Stimulated activated memory B cell treated with anti-CD40 and anti-IgM and Interleukin-4, amounts not matched to agents 10 μg/mL and 1 μg/mL and 100 μg/mL, for 72 hours (primary cell): Measurements from ENCODE around the gene LMO1.

ENCODE experiments used
- ATAC-seq: fragments of 150-1000 bp; cut with Tn5 transposase; 2 replicates; pipeline ENCODE4 v1.10.0; 2021
- H3K27ac Mint-ChIP-seq: one replicate; pipeline ENCODE4 v1.8.0; 2022; ENCODE audit warnings: mild to moderate bottlenecking, mixed read lengths
- H3K27me3 Mint-ChIP-seq: one replicate; pipeline ENCODE4 v1.8.0; 2022; ENCODE audit warnings: mixed read lengths
- H3K36me3 Mint-ChIP-seq: one replicate; pipeline ENCODE4 v1.8.0; 2022; ENCODE audit warnings: mixed read lengths
- H3K4me1 Mint-ChIP-seq: one replicate; pipeline ENCODE4 v1.8.0; 2022; ENCODE audit warnings: mixed read lengths
- H3K4me3 Mint-ChIP-seq: one replicate; pipeline ENCODE4 v1.8.0; 2022; ENCODE audit warnings: mild to moderate bottlenecking, moderate library complexity, mixed read lengths
- H3K9me3 Mint-ChIP-seq: one replicate; pipeline ENCODE4 v1.8.0; 2022; ENCODE audit warnings: mixed read lengths

The LMO1 gene

GRCh38 chr11:8232849-8233606, 30.6 kb downstream of the LMO1 start:
- H3K36me3 Mint-ChIP-seq: no peaks in the 10 kb centered on the region
- no peak for ATAC-seq
- H3K27me3 Mint-ChIP-seq: peaks cover 8% of the 10 kb centered on the region
- H3K9me3 Mint-ChIP-seq: no peaks in the 10 kb centered on the region
- H3K4me1 Mint-ChIP-seq: peaks cover 13% of the 10 kb centered on the region
- no peak overlapping the region for H3K4me3 Mint-ChIP-seq
- no peak overlapping the region for H3K27ac Mint-ChIP-seq

- no peaks in the 10 kb centered on the region for H3K36me3 Mint-ChIP-seq
- H3K27ac Mint-ChIP-seq: no peak overlapping the region
- no peak overlapping the region for H3K4me3 Mint-ChIP-seq
- H3K27me3 Mint-ChIP-seq: peaks cover 8% of the 10 kb centered on the region
- H3K9me3 Mint-ChIP-seq: no peaks in the 10 kb centered on the region
- peaks cover 13% of the 10 kb centered on the region for H3K4me1 Mint-ChIP-seq
- ATAC-seq: no peak
These were observed 31.3 kb downstream of the LMO1 start for GRCh38 chr11:8232414-8232813.

- H3K4me1 Mint-ChIP-seq: peaks cover 13% of the 10 kb centered on the region
- ATAC-seq: no peak
- no peak overlapping the region for H3K4me3 Mint-ChIP-seq
- H3K9me3 Mint-ChIP-seq: no peaks in the 10 kb centered on the region
- no peak overlapping the region for H3K27ac Mint-ChIP-seq
- H3K36me3 Mint-ChIP-seq: no peaks in the 10 kb centered on the region
- peaks cover 8% of the 10 kb centered on the region for H3K27me3 Mint-ChIP-seq
These were observed 31.7 kb downstream of the LMO1 start for GRCh38 chr11:8231979-8232378.

- no peaks in the 10 kb centered on the region for H3K36me3 Mint-ChIP-seq
- H3K27ac Mint-ChIP-seq: no peak overlapping the region
These were observed 32.5 kb downstream of the LMO1 start for GRCh38 chr11:8230921-8231847.

GRCh38 chr11:8230178-8230859, 33.4 kb downstream of the LMO1 start:
- peaks cover 8% of the 10 kb centered on the region for H3K27me3 Mint-ChIP-seq
- H3K27ac Mint-ChIP-seq: no peak overlapping the region
- no peak for ATAC-seq
- no peaks in the 10 kb centered on the region for H3K36me3 Mint-ChIP-seq
- H3K4me3 Mint-ChIP-seq: no peak overlapping the region
- H3K9me3 Mint-ChIP-seq: no peaks in the 10 kb centered on the region
- H3K4me1 Mint-ChIP-seq: peaks cover 16% of the 10 kb centered on the region

More at GRCh38 chr11:8230921-8231847, 32.5 kb downstream of the LMO1 start:
- peaks cover 13% of the 10 kb centered on the region for H3K4me1 Mint-ChIP-seq
- ATAC-seq: no peak
- H3K4me3 Mint-ChIP-seq: no peak overlapping the region
- H3K9me3 Mint-ChIP-seq: no peaks in the 10 kb centered on the region
- H3K27me3 Mint-ChIP-seq: peaks cover 8% of the 10 kb centered on the region

GRCh38 chr11:8229299-8230177, 34.1 kb downstream of the LMO1 start:
- Mint-ChIP-seq H3K4me3 (no peak overlapping the region), H3K9me3 (no peaks in the 10 kb centered on the region), H3K36me3 (no peaks in the 10 kb centered on the region), H3K27ac (no peak overlapping the region), H3K4me1 (peaks cover 9% of the 10 kb centered on the region), H3K27me3 (peaks cover 8% of the 10 kb centered on the region)
- ATAC-seq: no peak

- no peaks in the 10 kb centered on the region for H3K36me3 Mint-ChIP-seq
- H3K9me3 Mint-ChIP-seq: no peaks in the 10 kb centered on the region
- H3K4me3 Mint-ChIP-seq: no peak overlapping the region
- no peak overlapping the region for H3K27ac Mint-ChIP-seq
- no peak for ATAC-seq
- H3K4me1 Mint-ChIP-seq: peaks cover 6% of the 10 kb centered on the region
- peaks cover 8% of the 10 kb centered on the region for H3K27me3 Mint-ChIP-seq
These were observed 35.4 kb downstream of the LMO1 start for GRCh38 chr11:8228231-8228630.

GRCh38 chr11:8227156-8228152, 36.2 kb downstream of the LMO1 start:
- no peak overlapping the region for H3K4me3 Mint-ChIP-seq
- no peak for ATAC-seq

GRCh38 chr11:8225589-8226036, 38.1 kb downstream of the LMO1 start:
- H3K27me3 Mint-ChIP-seq: peaks cover 3% of the 10 kb centered on the region
- no peaks in the 10 kb centered on the region for H3K36me3 Mint-ChIP-seq
- ATAC-seq: peak; percentile 51
- H3K4me3 Mint-ChIP-seq: no peak overlapping the region
- H3K9me3 Mint-ChIP-seq: no peaks in the 10 kb centered on the region
- peaks cover 6% of the 10 kb centered on the region for H3K4me1 Mint-ChIP-seq
- H3K27ac Mint-ChIP-seq: no peak overlapping the region

More at GRCh38 chr11:8227156-8228152, 36.2 kb downstream of the LMO1 start:
- H3K27ac Mint-ChIP-seq: no peak overlapping the region
- peaks cover 6% of the 10 kb centered on the region for H3K4me1 Mint-ChIP-seq
- H3K36me3 Mint-ChIP-seq: no peaks in the 10 kb centered on the region
- H3K27me3 Mint-ChIP-seq: peaks cover 8% of the 10 kb centered on the region
- H3K9me3 Mint-ChIP-seq: no peaks in the 10 kb centered on the region

GRCh38 chr11:8224711-8225110, 39.0 kb downstream of the LMO1 start:
- H3K36me3 Mint-ChIP-seq: no peaks in the 10 kb centered on the region
- H3K4me1 Mint-ChIP-seq: peaks cover 6% of the 10 kb centered on the region
- no peak for ATAC-seq

GRCh38 chr11:8224161-8224591, 39.5 kb downstream of the LMO1 start:
- Mint-ChIP-seq H3K36me3 (no peaks in the 10 kb centered on the region), H3K27ac (no peak overlapping the region), H3K4me1 (peaks cover 6% of the 10 kb centered on the region), H3K27me3 (no peaks in the 10 kb centered on the region), H3K9me3 (no peaks in the 10 kb centered on the region), H3K4me3 (no peak overlapping the region)
- no peak for ATAC-seq

More at GRCh38 chr11:8224711-8225110, 39.0 kb downstream of the LMO1 start:
- no peaks in the 10 kb centered on the region for H3K9me3 Mint-ChIP-seq
- H3K4me3 Mint-ChIP-seq: no peak overlapping the region
- no peaks in the 10 kb centered on the region for H3K27me3 Mint-ChIP-seq
- H3K27ac Mint-ChIP-seq: no peak overlapping the region

- Mint-ChIP-seq H3K36me3 (no peaks in the 10 kb centered on the region), H3K4me1 (peaks cover 6% of the 10 kb centered on the region), H3K27ac (no peak overlapping the region), H3K27me3 (no peaks in the 10 kb centered on the region), H3K9me3 (no peaks in the 10 kb centered on the region), H3K4me3 (no peak overlapping the region)
- ATAC-seq: no peak
These were observed 40.2 kb downstream of the LMO1 start for GRCh38 chr11:8223513-8223900.

GRCh38 chr11:8222820-8223512, 40.7 kb downstream of the LMO1 start:
- Mint-ChIP-seq H3K9me3 (no peaks in the 10 kb centered on the region), H3K36me3 (no peaks in the 10 kb centered on the region), H3K27me3 (no peaks in the 10 kb centered on the region), H3K4me1 (peaks cover 6% of the 10 kb centered on the region), H3K27ac (no peak overlapping the region), H3K4me3 (no peak overlapping the region)
- ATAC-seq: no peak
